WI38 (cell line): Measurements from ENCODE around the gene SLC16A12.
"Not testable (repeated sequence)": the region's sequence is repeated elsewhere in the genome, so short reads cannot be mapped to it uniquely, and the experiment has no call there.

Experiments
- H3K4me3 ChIP-seq: 2 replicates; pipeline ENCODE4 v1.5.1; 2011; ENCODE audit warnings: low read depth, mild to moderate bottlenecking, control low read depth, low read length
- CTCF ChIP-seq: IDR thresholded peaks from 2 replicates; pipeline ENCODE4 v1.5.1; 2012; ENCODE audit warnings: low read depth, mild to moderate bottlenecking, control low read depth, low read length

The SLC16A12 gene

GRCh38 chr10:89416465-89416864 lies 118.9 kb downstream of the SLC16A12 start:
- TF ChIP-seq CTCF: no peak
- no peak overlapping the region for H3K4me3 ChIP-seq

GRCh38 chr10:89414879-89415821 lies 120.2 kb downstream of the SLC16A12 start:
- no peak for TF ChIP-seq CTCF
- H3K4me3 ChIP-seq: peak overlapping the region; percentile 80

- TF ChIP-seq CTCF: no peak
- H3K4me3 ChIP-seq: peak within 1 kb of the TSS; percentile 80
Measured at GRCh38 chr10:89414146-89414878, 121.1 kb downstream of the SLC16A12 start, which contains the start of gene IFIT5. Gene IFIT5, plus strand, starts transcription at chr10:89414568. Its CDS starts 231 bp downstream, at chr10:89414799.

- H3K4me3 ChIP-seq: peak overlapping the region; percentile 80
Measured at GRCh38 chr10:89413398-89413912, 121.9 kb downstream of the SLC16A12 start.

GRCh38 chr10:89412276-89412675 lies 123.1 kb downstream of the SLC16A12 start:
- not testable (repeated sequence) for H3K4me3 ChIP-seq

More at GRCh38 chr10:89413398-89413912, 121.9 kb downstream of the SLC16A12 start:
- no peak for TF ChIP-seq CTCF

GRCh38 chr10:89411135-89411534 lies 124.3 kb downstream of the SLC16A12 start:
- not testable (repeated sequence) for H3K4me3 ChIP-seq

- H3K4me3 ChIP-seq: not testable (repeated sequence)
Measured at GRCh38 chr10:89410551-89410950, 124.8 kb downstream of the SLC16A12 start.

GRCh38 chr10:89409282-89409681 lies 126.1 kb downstream of the SLC16A12 start:
- H3K4me3 ChIP-seq: not testable (repeated sequence)

GRCh38 chr10:89407792-89408191 lies 127.6 kb downstream of the SLC16A12 start:
- H3K4me3 ChIP-seq: not testable (repeated sequence)

GRCh38 chr10:89406178-89406577 lies 129.2 kb downstream of the SLC16A12 start:
- not testable (repeated sequence) for H3K4me3 ChIP-seq
